Parathyroid adenoma (tissue), 2 donors: ENCODE data around the gene KIDINS220.

Source experiments
- H2AFZ ChIP-seq: fragments of 300-600 bp; sonication (generic); one replicate; pipeline ENCODE4 v1.7.0; 2017; ENCODE audit warnings: antibody characterized with exemption, mild to moderate bottlenecking
- H3K27ac ChIP-seq: fragments of 300-600 bp; sonication (generic); one replicate; pipeline ENCODE4 v1.7.0; 2017
- H3K27me3 ChIP-seq: fragments of 300-600 bp; sonication (generic); one replicate; pipeline ENCODE4 v1.7.0; 2017; ENCODE audit warnings: low read length; ENCODE audit not compliant: control insufficient read depth, insufficient read depth
- H3K36me3 ChIP-seq: fragments of 300-600 bp; sonication (generic); one replicate; pipeline ENCODE4 v1.7.0; 2017; ENCODE audit warnings: low read length; ENCODE audit not compliant: control insufficient read depth, insufficient read depth
- H3K4me1 ChIP-seq: fragments of 300-600 bp; sonication (generic); one replicate; pipeline ENCODE4 v1.7.0; 2017; ENCODE audit warnings: control low read depth
- H3K4me2 ChIP-seq: fragments of 300-600 bp; sonication (generic); one replicate; pipeline ENCODE4 v1.7.0; 2017; ENCODE audit warnings: low read length
- H3K4me3 ChIP-seq: fragments of 300-600 bp; sonication (generic); one replicate; pipeline ENCODE4 v1.7.0; 2017; ENCODE audit warnings: low read depth, low read length
- H3K79me2 ChIP-seq: fragments of 300-600 bp; sonication (generic); one replicate; pipeline ENCODE4 v1.7.0; 2017; ENCODE audit warnings: control low read depth
- H3K9ac ChIP-seq: fragments of 300-600 bp; sonication (generic); one replicate; pipeline ENCODE4 v1.7.0; 2017; ENCODE audit warnings: mild to moderate bottlenecking
- H3K9me3 ChIP-seq: fragments of 300-600 bp; sonication (generic); one replicate; pipeline ENCODE4 v1.7.0; 2017; ENCODE audit warnings: low read length; ENCODE audit not compliant: control insufficient read depth
- TF ChIP-seq, protein P1 (sequence below): fragments of 300-600 bp; sonication (generic); IDR thresholded peaks from one replicate; pipeline ENCODE4 v1.7.0; 2017; ENCODE audit warnings: antibody characterized with exemption, mild to moderate bottlenecking
- donor health status: primary hyperparathyroidism.

Gene KIDINS220

DNA sequence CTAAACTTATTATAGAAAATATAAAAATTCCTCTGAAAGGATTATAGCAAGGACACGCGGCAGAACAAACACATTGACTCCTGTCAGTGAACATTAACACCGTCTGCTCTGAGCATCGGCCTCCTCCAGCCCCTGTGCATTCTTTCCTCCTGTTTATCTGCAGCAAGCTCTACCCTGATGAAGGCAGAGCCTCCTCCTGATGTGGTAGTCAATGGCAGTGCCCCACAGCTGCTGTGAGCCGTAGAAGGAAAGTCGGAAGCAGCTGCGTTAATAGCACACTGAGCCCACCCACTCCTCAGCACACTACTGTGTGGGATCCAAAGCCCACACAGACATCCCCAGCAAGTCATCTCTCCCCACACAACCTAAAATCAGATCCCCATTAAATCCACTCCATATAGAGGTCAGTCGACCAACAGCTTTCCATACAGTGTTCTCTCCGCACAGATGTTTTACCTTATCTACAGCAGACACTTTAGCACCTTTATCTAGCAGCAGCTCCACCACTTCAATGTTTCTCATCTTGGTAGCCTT lies 41.0 kb downstream of the KIDINS220 start:
- no peaks in the 10 kb centered on the region for H3K27me3 ChIP-seq
- no peaks in the 10 kb centered on the region for H3K9me3 ChIP-seq
- no peak overlapping the region for H3K27ac ChIP-seq
- TF ChIP-seq, protein P1, sequence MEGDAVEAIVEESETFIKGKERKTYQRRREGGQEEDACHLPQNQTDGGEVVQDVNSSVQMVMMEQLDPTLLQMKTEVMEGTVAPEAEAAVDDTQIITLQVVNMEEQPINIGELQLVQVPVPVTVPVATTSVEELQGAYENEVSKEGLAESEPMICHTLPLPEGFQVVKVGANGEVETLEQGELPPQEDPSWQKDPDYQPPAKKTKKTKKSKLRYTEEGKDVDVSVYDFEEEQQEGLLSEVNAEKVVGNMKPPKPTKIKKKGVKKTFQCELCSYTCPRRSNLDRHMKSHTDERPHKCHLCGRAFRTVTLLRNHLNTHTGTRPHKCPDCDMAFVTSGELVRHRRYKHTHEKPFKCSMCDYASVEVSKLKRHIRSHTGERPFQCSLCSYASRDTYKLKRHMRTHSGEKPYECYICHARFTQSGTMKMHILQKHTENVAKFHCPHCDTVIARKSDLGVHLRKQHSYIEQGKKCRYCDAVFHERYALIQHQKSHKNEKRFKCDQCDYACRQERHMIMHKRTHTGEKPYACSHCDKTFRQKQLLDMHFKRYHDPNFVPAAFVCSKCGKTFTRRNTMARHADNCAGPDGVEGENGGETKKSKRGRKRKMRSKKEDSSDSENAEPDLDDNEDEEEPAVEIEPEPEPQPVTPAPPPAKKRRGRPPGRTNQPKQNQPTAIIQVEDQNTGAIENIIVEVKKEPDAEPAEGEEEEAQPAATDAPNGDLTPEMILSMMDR, result no peak
- H2AFZ ChIP-seq, result no peak overlapping the region
- no peaks in the 10 kb centered on the region for H3K36me3 ChIP-seq
- H3K4me3 ChIP-seq, result no peak overlapping the region
- H3K4me1 ChIP-seq, result no peaks in the 10 kb centered on the region
- H3K79me2 ChIP-seq, result no peaks in the 10 kb centered on the region
- no peak overlapping the region for H3K4me2 ChIP-seq
- H3K9ac ChIP-seq, result no peak overlapping the region

DNA sequence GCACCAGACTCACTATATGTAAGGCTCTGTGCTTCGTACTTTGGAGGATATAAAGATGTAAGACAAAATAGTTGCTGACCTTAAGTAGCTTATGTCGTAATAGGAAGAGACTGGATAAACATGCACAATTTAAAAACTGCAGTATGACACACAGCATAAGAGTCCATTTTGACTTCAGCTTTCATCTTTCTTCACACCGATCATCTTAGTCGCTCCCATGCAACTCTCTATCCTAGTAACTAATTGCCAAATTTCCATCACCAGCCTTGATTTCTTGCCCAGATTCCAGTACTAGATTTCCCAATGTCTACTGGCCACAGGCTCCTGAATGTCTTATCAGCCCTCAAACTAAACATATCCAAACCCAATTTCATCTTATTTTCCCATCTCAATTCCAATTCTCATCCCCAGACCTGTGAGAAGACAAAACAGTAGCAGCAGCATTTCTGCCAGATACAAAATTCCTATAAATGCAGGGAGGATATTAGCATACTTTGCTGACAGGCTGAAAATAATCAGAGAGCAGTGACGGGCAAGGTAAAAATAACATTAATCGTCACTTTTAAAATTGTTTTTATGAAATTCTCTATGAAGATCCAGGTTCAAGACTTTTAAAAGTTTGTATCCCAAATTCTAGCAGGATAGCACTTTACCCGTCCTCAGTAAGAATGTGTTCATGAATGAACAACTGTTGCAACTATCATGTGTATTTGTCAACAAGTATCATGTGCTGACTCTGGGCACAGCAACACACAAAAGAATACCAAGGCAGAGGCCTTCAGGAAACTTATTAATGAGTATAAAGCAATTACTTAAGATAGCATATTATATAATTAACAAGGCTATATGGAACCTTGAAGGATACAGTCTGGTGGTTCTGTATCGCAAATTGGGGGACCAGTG lies 42.2 kb downstream of the KIDINS220 start:
- TF ChIP-seq, protein P1, result no peak
- no peaks in the 10 kb centered on the region for H3K27me3 ChIP-seq
- H3K9ac ChIP-seq, result no peak overlapping the region
- no peaks in the 10 kb centered on the region for H3K79me2 ChIP-seq
- no peaks in the 10 kb centered on the region for H3K36me3 ChIP-seq
- H3K27ac ChIP-seq, result no peak overlapping the region
- H3K4me2 ChIP-seq, result no peak overlapping the region
- H3K4me3 ChIP-seq, result no peak overlapping the region
- H3K9me3 ChIP-seq, result no peaks in the 10 kb centered on the region
- no peaks in the 10 kb centered on the region for H3K4me1 ChIP-seq
- H2AFZ ChIP-seq, result no peak overlapping the region

DNA sequence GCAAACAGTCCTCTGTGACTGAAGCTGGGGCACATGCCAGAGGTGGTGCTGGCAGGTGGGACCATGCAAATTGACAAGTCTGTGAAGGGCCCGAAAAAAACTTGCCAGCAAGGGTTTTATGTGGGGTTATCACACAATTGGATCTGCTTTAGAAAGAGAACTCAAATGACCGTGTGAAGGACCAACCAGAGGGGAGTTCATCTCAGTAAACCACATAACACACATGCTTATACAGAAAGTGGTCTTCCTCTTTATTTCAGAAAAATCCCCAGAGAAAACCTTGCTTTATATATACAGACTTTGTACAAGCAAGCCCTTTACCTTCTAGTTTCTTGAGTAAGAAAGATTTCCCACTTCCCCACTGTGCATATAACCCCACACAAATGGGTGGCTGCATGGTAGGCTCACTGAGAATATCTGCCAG lies 46.7 kb downstream of the KIDINS220 start:
- Histone ChIP-seq H3K27me3 (no peaks in the 10 kb centered on the region), H3K9ac (no peak overlapping the region), H3K9me3 (no peaks in the 10 kb centered on the region), H3K36me3 (no peaks in the 10 kb centered on the region), H2AFZ (no peak overlapping the region), H3K4me3 (no peak overlapping the region), H3K4me1 (no peaks in the 10 kb centered on the region), H3K79me2 (no peaks in the 10 kb centered on the region), H3K27ac (no peak overlapping the region), H3K4me2 (no peak overlapping the region)
- TF ChIP-seq, protein P1, result no peak

DNA sequence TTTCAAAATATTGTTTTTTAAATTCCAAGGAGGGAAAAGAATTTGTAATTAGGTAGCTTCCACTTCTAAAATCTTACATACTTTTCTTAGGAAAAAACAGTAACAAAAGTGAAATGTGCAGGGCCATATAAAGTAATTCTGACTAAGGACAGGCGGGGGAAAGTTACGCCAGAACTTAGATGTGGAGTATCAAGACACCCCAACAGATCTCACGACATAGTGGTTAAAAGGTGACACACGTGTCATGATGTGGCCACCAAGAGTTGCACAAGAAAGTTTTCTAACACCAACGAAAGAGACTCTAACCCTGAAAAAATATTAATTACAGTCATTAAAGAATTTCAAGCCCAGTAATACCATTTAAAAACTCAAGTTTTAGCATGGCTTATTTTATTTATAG lies 51.0 kb downstream of the KIDINS220 start:
- Histone ChIP-seq H3K9me3 (no peaks in the 10 kb centered on the region), H3K4me3 (no peak overlapping the region), H3K36me3 (no peaks in the 10 kb centered on the region), H3K9ac (no peak overlapping the region), H3K4me2 (no peak overlapping the region), H3K27ac (no peak overlapping the region), H3K27me3 (no peaks in the 10 kb centered on the region), H2AFZ (no peak overlapping the region), H3K79me2 (peaks cover 12% of the 10 kb centered on the region), H3K4me1 (no peaks in the 10 kb centered on the region)
- TF ChIP-seq, protein P1, result no peak
